ENCODE results near the gene C9orf85. TPM values are rescaled to one million over a fixed set of nuclear protein-coding genes. Genes with fewer than 3 reads are reported as not detected.

Gene C9orf85
- total RNA-seq, 1 experiment from 2014 or later: 14.4 TPM

DNA sequence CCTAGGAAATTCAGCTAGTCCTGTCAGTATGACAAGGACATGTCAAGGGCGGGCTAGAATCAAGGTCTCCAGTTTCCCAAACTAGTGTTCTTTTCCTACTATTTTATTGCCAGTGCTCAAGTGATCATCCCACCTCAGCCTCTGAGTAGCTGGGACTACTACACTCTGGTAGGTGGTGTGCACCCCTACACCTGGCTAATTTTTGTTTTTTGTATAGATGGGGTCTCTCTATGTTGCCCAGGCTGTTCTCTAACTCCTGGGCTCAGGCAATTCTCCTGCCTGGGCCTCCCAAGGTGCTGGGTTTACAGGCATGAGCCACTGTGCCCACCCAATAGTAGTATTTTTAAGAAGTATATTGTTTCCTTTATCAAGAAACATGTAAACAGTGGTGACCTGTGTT is 54.0 kb downstream of the C9orf85 start:
- Histone ChIP-seq H4K8ac (replicated peaks; ENCODE audit: insufficient read length, low read depth, low read length) (no peak overlapping the region), H4K91ac (ENCODE audit: insufficient read length, low read depth, low read length) (no peak overlapping the region), H3K4me2 (ENCODE audit: insufficient read depth, insufficient read length, low read length) (no peak overlapping the region), H2BK120ac (ENCODE audit: low read depth, low read length, poor library complexity, severe bottlenecking) (no peak overlapping the region), H2BK5ac (ENCODE audit: insufficient read length, low read length) (no peak overlapping the region), H2BK15ac (ENCODE audit: low read depth, low read length) (no peak overlapping the region), H2BK12ac (ENCODE audit: insufficient read length, low read depth, low read length) (no peak overlapping the region), H3K23ac (ENCODE audit: insufficient read length, low read depth, low read length) (no peak overlapping the region), H2BK20ac (ENCODE audit: low read depth, low read length, poor library complexity, severe bottlenecking) (no peak overlapping the region), H3K27ac (ENCODE audit: insufficient read length, low read depth, low read length) (no peak overlapping the region), H3K14ac (ENCODE audit: insufficient read depth, low read length) (no peak overlapping the region), H2AK5ac (ENCODE audit: insufficient read length, low read length) (no peak overlapping the region), H3K4ac (ENCODE audit: low read depth, low read length) (no peak overlapping the region), H4K20me1 (ENCODE audit: control insufficient read depth, insufficient read depth, insufficient read length) (no peaks in the 10 kb centered on the region), H2AFZ (ENCODE audit: low read length) (no peak overlapping the region), H3K27me3 (ENCODE audit: insufficient read depth, low read length) (no peaks in the 10 kb centered on the region), H3K9ac (ENCODE audit: extremely low read depth, insufficient read length, low read length) (no peak overlapping the region), H3K18ac (ENCODE audit: insufficient read length, low read depth, low read length) (no peak overlapping the region), H4K5ac (ENCODE audit: insufficient read length, low read depth, low read length) (no peak overlapping the region), H3K79me1 (ENCODE audit: insufficient read depth, low read depth, low read length, poor library complexity, severe bottlenecking) (no peaks in the 10 kb centered on the region), H3K56ac (ENCODE audit: insufficient read length, low read depth, low read length) (no peak overlapping the region), H3K79me2 (ENCODE audit: insufficient read depth, low read length) (no peaks in the 10 kb centered on the region), H3K23me2 (ENCODE audit: insufficient read length, low read depth, low read length, poor library complexity, severe bottlenecking) (no peaks in the 10 kb centered on the region), H3T11ph (ENCODE audit: low read length) (no peak overlapping the region), H3K4me1 (ENCODE audit: insufficient read depth, low read length) (no peaks in the 10 kb centered on the region; the same call in 1 of the 2 replicates), H3K9me3 (ENCODE audit: control insufficient read depth, low read depth, low read length) (peaks cover 5% of the 10 kb centered on the region)
- WGBS (ENCODE audit: extremely low coverage, insufficient read length, low lambda C conversion rate): no CpG with 5 or more reads among the region's 1 CpG
- Mint-ChIP-seq H3K27ac (peak overlapping the region in 2 of 3 experiments; percentile 86 to 87; a peak in 6 of 7 replicates), H3K27me3 (ENCODE audit: low read depth) (no peaks in the 10 kb centered on the region; the same call in 1 of the 2 replicates), H3K36me3 (ENCODE audit: insufficient read depth in 1 of 3, low read depth in 3 of 3) (peaks cover 38 to 46% (median 44%) of the 10 kb centered on the region in 3 experiments), H3K9me3 (peaks cover 21 to 27% of the 10 kb centered on the region in 2 experiments), H3K4me1 (peaks cover 43 to 46% of the 10 kb centered on the region in 2 experiments), H3K4me3 (no peak overlapping the region)
- TF ChIP-seq, protein P1, sequence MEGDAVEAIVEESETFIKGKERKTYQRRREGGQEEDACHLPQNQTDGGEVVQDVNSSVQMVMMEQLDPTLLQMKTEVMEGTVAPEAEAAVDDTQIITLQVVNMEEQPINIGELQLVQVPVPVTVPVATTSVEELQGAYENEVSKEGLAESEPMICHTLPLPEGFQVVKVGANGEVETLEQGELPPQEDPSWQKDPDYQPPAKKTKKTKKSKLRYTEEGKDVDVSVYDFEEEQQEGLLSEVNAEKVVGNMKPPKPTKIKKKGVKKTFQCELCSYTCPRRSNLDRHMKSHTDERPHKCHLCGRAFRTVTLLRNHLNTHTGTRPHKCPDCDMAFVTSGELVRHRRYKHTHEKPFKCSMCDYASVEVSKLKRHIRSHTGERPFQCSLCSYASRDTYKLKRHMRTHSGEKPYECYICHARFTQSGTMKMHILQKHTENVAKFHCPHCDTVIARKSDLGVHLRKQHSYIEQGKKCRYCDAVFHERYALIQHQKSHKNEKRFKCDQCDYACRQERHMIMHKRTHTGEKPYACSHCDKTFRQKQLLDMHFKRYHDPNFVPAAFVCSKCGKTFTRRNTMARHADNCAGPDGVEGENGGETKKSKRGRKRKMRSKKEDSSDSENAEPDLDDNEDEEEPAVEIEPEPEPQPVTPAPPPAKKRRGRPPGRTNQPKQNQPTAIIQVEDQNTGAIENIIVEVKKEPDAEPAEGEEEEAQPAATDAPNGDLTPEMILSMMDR (conservative IDR thresholded peaks at IDR 0.05): no peak
- DNase-seq: no peak

Measured in H9 (cell line).